KG1 (cell line): ENCODE data around the gene TMIGD2.
"Not testable (repeated sequence)": the region's sequence is repeated elsewhere in the genome, so short reads cannot be mapped to it uniquely, and the experiment has no call there.

Source experiments
- DNase-seq: peaks from one replicate; lab custom pipeline; 2025; lab: John Stamatoyannopoulos, UW

Gene TMIGD2

DNA sequence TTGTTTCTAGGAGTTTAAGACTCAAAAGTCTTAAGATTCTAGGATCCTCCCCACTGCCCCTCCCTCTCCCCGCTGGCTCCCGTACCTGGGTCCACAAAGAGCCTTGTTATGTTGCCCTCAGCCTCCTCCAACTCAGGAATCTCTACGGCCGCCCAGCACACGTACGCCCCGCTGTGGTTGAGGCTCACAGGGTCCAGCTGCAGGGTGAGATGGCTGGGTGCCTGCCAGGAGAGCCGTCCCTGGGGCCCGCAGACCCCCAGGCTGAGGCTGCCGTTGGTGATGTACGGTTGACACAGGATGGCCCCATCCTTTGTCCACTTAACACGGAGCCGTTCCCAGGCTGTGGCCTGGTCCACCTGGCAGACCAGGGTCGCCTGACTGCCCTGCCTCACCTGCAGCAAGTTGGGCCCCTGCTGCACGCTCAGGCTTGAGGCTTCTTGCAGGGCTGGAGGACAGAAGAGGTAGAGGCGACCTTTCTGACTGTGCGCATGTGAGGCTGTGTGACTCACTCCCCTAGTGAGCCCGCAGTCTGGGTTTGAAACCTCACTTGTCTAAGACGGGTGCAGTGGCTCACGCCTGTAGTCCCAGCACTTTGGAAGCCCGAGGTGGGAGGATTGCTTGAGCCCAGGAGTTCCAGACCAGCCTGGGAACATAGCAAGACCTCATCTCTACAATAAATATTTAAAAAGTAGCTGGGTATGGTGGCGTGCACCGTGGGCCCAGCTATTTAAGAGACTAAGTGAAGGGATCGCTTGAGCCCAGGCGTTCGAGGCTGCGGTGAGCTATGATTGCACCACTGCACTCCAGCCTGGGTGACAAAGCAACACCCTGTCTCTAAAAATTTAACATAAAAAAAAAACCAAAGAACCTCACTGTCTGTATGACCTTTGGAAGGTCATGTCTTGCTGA lies 4.0 kb downstream of the TMIGD2 start:
- no peak for DNase-seq

DNA sequence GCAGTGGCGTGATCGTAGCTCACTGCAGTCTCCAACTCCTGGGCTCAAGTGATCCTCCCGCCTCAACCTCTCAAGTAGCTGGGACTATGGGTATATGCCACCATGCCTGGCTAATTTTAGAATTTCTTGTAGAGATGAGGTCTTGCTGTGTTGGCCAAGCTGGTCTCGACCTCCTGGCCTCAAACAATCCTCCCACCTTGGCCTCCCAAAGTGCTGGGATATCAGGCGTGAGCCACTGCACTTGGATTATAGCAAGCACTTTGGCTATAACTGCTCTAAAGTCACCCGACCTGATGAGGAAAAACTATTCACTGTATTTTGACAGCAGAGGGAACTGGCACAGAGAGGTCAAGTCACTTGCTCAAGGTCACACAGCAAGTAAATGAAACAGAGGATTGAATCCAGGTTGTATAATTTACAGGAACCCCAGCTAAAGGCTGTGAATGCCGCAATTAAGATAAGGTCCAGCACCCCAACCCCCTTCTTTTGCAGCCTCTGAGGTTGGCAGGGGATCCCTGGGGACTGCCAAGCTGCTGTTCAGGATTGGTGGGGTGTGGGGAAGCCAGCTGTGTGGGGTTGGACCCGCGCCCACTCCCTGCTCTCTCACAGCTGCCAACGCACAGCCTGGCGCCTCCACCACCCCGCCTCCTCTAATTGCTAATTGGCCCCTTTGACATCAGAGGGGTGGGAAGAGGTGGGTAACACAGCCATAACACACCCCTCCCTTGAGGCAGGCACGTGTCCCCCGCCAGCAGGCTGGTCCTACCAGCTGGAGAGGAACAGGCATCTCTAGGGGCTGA lies 6.0 kb downstream of the TMIGD2 start:
- no peak for DNase-seq

DNA sequence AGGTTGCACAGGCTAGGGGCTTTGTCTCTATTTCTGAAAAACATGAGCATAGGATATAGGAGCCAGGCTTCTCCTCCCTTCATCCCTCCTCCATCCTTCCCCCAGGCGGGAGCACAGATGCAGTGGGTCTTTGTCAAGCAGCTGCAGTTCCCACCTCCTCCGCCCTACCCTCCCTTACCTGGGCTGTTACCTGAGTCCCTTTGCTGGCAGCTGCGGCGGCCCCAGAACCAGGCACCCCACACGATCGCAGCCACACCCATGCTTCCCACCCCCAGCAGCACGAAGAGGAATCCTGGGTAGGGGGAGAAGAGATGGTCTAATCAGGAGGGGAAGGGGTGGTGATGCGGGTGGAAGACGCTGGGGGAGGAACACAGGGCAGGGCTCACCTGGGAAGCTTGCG lies 7.8 kb downstream of the TMIGD2 start:
- DNase-seq, result no peak

DNA sequence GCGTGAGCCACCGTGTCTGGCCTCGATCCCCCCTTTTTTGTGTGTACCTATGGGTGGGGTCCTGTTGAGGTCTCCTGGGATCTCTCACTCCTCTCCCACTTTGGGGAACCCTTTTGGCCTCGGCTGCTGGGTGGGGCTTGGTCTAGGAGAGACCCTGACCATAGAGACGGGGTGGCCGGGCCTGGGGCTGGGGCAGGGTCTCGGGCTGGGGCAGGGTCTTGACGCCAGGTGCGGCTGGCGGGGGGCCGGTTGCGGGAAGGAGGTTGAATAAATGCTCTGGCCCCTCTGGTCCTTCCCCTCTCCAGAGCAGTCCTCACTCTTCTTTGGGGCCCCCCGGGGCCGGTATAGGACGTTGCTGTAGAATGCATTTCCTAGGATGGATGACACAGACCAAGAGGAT lies 9.7 kb downstream of the TMIGD2 start:
- DNase-seq, result no peak

DNA sequence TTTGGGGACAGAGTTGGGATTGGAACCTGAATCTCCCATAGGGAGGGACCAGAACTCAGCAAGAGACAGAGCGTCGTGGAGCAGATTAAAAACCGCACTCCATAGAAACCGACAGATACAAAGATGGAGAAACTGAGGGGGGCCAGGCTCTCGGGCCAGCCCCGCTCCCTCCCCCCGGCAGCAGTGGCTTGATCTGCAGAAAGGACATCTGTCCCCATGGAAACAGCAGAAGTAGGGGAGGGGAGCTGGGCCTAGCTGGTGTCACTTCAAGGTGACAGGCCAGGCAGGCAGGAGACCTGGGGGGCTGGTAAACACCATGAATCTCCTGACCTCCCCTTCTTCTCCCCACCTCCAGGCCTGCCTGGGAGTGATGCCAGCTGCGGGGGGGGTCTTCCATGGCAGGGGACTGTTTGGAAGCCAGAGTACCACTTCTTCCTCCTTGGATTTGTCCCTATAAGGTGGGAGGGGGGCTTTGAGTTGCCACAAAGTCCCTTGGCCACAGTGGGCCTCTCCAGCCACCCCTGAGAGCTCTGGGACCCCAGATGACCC lies 10.9 kb downstream of the TMIGD2 start:
- DNase-seq, result no peak

DNA sequence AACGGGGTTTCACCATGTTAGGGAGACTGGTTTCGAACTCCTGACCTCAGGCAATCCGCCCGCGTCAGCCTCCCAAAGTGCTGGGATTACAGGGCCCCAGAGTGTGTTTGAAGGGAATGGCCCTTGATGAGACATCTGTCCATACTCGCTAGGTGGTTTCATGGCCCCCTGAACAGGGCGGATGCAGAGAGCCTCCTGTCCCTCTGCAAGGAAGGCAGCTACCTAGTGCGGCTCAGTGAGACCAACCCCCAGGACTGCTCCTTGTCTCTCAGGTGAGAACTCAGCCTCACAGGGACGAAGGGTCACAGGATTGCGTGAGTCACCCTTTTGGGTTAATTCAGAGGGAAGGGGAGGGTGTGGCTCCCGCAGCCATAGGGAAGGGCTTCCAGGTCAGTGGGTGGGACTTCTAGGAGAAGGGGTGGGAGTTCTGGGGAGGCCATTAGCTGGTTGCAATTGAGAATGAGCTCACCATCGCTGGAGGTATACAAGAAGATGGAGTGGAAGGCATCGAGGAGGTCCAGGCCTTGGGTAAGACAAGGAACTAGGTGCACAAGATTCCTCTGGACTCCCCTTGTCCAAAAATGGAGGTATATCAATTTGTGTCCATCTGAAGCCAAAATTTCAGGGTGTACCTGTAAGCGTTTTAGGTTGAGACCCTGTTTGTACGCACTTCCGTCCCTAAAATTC lies 14.0 kb downstream of the TMIGD2 start:
- no peak for DNase-seq

DNA sequence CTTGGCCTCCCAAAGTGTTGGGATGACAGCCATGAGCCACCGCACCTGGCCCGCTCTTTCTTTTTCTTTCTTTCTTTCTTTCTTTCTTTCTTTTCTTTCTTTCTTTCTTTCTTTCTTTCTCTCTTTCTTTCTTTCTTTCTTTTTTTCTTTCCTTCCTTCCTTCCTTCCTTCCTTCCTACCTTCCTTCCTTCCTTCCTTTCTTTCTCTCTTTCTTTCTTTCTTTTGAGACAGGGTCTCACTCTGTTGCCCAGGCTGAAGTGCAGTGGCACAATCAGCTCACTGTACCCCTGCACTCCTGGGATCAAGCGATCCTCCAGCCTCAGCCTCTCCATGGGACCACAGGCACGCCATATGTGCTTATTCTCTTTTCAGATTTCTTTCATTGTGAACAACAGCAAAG lies 16.0 kb downstream of the TMIGD2 start:
- DNase-seq, result not testable (repeated sequence)

DNA sequence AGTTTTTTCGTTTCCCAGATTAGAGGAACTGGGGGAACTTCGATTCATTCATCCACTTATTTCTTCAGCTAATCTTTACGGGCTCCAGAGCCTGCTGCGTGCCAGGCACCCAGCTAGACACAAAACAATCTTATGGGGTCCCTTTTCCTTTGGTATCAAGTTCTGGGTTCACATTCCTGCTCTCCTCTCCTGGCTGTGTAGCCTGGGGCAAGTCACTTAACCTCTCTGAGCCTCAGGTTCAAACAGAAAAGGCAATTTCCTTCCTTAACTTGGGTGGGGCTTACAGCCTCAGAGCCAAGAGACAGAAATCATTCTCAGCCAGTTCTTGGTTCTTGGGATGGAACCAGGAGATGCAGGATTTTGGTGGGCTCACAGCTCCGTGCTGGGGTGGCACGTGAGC lies 17.2 kb downstream of the TMIGD2 start:
- DNase-seq, result no peak

DNA sequence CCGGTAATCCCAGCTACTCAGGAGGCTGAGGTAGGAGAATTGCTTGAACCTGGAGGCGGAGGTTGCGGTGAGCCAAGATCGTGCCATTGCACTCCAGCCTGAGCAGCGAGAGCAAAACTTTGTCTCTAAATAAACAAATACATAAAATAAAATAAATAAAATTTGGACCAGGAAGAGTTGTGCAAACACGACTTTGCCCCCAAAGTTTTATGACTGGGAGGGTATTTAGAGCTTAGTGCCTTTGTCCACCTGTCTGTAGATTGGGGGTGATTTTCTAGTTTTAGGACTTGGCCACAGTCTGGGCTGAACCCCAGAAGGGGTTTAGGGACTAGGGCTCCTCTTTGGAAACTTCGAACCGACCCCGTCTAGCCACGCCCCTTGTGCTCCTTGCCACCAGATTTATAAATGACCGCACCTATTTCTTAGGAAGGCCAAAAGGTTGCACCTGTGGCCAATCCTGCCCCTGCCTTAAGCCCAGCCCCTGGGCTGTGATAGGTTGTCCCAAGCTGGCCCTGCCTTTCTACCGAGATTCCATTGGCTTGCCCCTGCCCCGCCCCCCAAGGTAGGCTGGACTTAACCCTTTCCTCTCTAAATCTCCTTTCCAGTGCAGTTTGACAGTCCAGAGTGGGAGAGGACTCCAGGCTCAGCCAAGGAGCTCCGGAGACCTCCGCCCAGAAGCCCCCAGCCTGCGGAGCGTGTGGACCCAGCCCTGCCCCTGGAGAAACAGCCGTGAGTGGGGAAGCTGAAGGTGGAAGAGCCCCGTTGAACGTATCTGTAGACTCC lies 17.8 kb downstream of the TMIGD2 start:
- no peak for DNase-seq

DNA sequence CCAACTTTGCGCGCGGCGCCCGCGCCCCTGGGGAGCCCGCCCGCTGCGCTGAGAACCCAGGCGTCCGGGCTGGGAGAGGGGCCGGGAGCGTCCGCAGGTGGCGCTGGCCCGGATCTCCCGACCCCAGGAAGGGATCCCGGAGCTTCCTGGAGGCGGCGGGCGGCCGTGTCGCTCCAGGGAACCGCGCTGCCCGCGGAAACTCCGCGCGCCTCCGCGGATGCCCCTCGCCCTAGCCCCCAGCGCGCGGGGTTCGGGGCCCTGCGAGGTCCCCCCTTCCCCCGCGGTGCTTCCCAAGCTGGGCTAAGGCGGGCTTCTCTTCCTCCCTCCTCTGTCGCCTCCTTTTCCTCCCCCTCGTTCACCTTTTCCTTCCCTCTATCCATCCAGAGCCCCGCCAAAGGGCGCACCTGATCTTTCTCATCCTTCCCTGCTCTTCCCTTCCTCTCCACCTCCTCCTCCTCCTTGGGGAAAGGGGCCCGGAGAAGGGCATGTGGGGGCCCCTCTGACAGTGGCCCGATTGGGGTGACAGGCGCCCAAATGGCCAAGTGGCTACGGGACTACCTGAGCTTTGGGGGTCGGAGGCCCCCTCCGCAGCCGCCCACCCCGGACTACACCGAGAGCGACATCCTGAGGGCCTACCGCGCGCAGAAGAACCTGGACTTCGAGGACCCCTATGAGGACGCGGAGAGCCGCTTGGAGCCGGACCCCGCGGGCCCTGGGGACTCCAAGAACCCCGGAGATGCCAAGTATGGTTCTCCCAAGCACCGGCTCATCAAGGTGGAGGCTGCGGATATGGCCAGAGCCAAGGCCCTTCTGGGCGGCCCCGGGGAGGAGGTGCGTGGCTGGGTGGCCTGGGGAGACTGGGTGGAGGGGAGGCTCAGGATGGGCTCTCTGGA lies 22.4 kb downstream of the TMIGD2 start:
- DNase-seq, result no peak

DNA sequence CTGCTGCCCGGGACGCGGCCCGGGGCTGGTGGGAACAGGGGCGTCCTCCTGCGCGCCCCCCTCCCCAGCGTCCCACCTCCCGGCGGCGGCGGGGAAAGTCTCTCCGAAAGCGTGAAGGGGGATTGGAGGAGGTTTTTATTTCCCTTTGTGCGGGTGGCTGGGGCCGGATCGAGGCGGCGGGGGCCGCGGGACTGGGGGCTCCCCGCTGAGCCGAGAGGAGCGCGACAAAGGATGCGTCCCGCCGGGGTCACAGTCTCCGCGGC lies 23.0 kb downstream of the TMIGD2 start:
- DNase-seq, result no peak

DNA sequence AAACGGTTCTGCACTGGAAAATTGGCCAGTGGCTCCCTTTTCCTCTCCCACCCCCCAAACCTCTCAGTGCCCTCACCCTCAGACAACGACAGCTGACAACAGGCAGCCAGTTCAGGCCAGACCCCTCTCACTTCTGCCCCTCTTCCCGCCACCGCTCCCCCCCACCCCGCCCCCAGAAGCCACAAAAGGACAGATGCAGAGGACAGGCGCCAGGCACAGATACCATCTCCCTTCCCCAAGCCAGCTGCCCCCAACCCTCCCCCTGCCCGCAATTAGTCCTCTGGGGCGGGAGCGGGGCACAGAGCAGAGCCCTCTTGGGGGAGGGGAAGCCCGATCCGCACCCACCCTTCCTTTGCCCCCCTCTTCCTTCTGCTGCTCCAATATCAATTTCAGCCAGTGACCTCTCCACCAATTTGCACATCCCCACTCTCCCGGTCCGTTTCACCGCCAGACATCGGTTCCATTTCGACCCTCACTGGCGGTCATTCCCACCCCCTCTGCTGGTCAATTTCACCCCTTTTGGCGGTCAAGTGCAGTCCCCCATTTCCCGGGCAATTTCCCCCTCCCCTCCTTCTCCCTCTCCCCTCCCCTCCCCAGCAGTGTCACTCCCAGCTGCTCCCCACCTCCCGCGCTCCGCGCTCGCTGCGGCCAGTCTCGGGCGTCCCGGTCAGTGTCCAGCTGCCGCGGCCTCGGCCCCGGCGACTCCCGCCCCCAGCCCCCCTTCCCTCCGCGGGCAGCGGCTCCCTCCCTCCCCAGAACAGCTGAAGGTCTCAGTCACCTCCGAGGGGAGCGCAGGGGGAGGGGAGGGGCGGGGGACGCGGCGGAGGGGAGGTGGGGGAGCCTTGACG lies 23.5 kb downstream of the TMIGD2 start, which contains the start of gene SHD:
Gene SHD (plus strand): TSS at position 848 of the 848 bp plus-strand sequence. CDS start 798 bp downstream, outside the sequence.
- no peak for DNase-seq

DNA sequence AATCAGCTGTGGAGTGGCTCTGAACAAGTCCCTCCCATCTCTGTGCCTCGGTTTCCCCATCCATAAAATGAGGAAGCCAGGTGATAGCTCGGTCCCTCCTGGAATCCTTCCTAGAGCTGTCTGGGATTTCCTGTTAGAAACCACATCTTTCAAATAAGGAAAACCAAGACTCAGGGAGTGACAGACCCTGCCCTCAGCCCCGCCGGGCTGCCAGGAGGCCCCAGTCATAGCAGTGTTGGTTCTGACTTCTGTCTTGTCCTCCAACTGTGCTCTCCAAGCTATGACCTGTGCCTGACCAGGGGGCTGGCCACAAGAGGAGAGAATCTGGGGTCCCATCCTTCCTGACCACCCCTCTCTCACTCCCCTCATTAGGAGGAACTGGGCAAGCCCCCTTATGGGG lies 24.2 kb downstream of the TMIGD2 start:
- DNase-seq, result no peak

DNA sequence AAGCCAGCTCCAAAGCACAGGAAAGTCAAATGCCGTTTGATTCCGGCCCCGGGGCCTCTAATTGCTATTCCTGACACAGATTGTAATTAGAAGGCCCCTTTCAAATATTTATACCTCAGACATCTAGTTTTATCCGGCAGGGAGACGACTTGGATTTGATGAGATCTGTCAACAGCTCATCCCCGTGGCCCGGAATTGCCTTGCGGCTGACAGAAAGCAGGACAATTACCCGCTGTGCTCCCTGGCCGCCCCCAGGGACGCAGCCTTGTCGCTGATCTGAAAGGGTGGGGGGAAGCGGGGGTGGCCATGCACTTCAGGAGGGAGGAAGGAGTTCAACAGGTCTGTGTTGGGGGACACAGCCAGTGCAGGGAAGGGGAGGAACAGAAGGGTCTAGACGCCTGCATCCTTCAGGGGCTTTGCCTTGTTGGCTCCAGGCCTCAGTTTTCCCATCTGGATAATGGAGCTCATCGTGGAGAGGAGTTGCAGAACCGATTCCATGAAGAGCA lies 24.9 kb downstream of the TMIGD2 start:
- no peak for DNase-seq

DNA sequence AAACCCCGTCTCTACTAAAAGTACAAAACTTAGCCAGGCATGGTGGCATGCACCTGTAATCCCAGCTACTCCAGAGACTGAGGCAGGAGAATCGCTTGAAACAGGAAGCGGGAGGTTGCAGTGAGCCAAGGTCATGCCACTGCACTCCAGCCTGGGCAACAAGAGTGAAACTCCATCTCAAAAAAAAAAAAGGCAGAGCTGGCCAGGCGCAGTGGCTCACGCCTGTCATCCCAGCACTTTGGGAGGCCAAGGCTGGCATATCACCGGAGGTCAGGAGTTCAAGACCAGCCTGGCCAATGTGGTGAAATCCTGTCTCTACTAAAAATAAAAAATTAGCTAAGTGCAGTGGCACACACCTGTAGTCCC lies 27.9 kb downstream of the TMIGD2 start:
- not testable (repeated sequence) for DNase-seq

DNA sequence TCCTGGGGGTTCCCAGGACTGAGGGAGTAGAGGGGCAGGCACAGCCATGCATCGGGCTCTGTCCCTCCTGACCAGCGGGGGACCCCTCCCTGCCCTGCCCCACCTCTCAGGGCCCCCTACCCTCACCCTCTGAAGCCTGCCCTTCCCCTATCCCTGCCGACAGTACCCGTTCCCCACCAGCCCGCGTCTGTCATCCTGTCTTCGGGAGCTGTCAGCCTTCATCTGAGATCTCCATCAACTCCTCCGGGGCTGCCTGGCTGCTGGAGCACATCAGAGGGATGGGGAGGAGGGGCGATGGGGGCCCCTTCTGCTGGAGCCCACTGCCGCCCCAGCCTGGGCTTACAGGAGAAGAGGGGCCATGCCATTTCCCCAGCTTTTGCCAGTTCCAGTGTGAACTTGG lies 29.3 kb downstream of the TMIGD2 start:
- DNase-seq, result no peak

DNA sequence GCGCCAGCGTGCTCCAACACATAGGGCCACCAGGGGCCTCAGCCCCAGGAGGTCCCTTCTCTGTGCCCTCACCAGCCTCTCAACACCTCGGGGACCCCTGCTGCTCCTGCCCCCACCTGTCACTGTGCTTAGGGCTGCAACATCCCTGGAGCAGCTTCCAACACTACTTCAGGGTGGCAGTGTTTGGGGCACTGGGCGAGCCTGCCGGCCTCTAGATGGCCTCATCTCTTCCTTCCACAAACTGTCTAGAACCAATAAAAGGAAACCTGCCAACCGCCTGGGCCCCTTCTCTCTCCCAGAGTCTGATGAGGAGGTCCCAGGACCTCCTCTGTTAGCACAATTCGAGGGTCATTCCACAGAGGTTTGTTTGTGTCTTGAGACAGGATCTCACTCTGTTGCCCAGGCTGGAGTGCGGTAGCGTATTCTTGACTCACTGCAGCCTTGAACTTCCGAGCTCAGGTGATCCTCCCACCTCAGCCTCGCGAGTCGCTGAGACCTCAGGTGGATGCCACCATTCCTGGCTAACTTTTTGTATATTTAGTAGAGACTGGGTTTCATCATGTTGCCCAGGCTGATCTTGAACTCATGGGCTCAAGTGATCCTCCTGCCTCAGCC lies 33.3 kb downstream of the TMIGD2 start:
- DNase-seq, result no peak

DNA sequence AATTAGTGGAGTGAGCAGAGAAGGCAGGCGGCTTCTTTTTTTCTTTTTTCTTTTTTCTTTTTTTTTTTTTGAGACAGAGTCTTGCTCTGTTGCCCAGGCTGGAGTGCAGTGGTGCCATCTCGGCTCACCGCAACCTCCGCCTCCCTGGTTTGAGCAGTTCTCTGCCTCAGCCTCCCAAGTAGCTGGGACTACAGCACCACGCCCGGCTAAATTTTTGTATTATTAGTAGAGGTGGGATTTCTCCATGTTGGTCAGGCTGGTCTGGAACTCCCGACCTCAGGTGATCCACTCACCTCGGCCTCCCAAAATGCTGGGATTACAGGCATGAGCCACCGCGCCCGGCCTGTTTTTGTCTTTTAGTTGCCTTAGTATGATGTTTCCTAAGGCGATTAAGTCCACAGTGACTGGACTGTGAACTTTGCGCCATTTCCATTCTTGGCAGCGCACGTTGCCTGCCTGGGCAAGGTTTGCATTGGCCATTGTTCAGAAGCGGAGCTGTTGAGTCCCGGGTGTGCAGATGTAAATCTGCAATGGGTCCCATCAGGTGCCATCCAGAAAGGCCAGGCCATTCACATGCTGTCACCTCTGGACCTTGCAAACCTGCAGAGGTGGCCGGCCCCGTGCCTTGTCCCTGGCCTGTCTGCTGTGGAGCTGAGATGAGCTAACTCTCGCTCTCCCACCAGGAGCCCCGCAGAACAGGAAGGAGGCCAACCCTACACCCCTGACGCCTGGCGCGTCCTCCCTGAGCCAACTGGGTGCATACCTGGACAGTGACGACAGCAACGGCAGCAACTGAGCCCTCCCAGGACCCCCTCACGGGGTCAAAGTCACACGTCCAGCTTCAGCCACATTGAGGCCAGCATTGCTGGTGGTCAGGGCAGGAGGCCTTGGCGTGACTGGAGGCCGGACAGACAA lies 34.0 kb downstream of the TMIGD2 start:
- DNase-seq, result no peak
